Measurements from ENCODE around the gene DCD. TPM values are rescaled to one million over a fixed set of nuclear protein-coding genes. Genes with fewer than 3 reads are reported as not detected.

Gene DCD
- total and polyA plus RNA-seq, 9 of the 15 experiments (the other 6 are each of a cell fraction or from before 2014, with no cell fraction given): not detected

GRCh38 chr12:54631988-54632728, 16.0 kb downstream of the DCD start:
- intact Hi-C loops (cut with micrococcal nuclease) (no loop called here), in situ Hi-C loops (cut with MboI) (no loop called here)
- FAIRE-seq: no peak
- no TSS peak for BruUV-seq (replicated peaks)
- H3K4me1 ChIP-seq (replicated peaks in 1 of 2; ENCODE audit: control insufficient read depth in 2 of 2, insufficient read depth in 2 of 2, low read length in 2 of 2): no peaks in the 10 kb centered on the region
- ChIA-PET POLR2A (no interaction called here), CTCF (ENCODE audit: low intra/inter-chr PET ratio) (no interaction called here)
- no peaks in the 10 kb centered on the region for H3K79me2 ChIP-seq (ENCODE audit: control insufficient read depth, insufficient read depth, low read length)
- no peak for ATAC-seq
- H3K36me3 ChIP-seq (ENCODE audit: control insufficient read depth, insufficient read depth, low read length): no peaks in the 10 kb centered on the region
- TF ChIP-seq CTCF (IDR thresholded peaks at IDR 0.05 in 2 of 3, conservative IDR thresholded peaks at IDR 0.05 in 1 of 3; ENCODE audit: insufficient read depth in 2 of 3, low read depth in 1 of 3, low read length in 3 of 3): peak; percentile 3 to 35 (median 34); a peak in 1 of 6 replicates
- no peak for TF ChIP-seq SPI1 (IDR thresholded peaks at IDR 0.05; ENCODE audit: borderline replicate concordance, low read depth, low read length)
- no peak overlapping the region for H3K9ac ChIP-seq (ENCODE audit: insufficient read depth in 1 of 2, low read depth in 2 of 2, low read length in 2 of 2)
- H4K20me1 ChIP-seq (replicated peaks; ENCODE audit: control insufficient read depth, insufficient read depth, low read length): no peaks in the 10 kb centered on the region
- peaks cover 0 to 16% of the 10 kb centered on the region in 2 experiments; a peak in 2 of 5 replicates for H3K27me3 ChIP-seq (ENCODE audit: control insufficient read depth in 2 of 2, insufficient read depth in 2 of 2, low read length in 2 of 2)
- H3K4me3 ChIP-seq: no peak overlapping the region
- no peaks in the 10 kb centered on the region for H3K9me3 ChIP-seq (replicated peaks; ENCODE audit: control insufficient read depth, insufficient read depth, low read depth, low read length)
- peak in 2 of 4 experiments; percentile 34 to 37 for DNase-seq (ENCODE audit: extremely low read depth in 1 of 4, low spot score in 3 of 4)
- H3K4me2 ChIP-seq (ENCODE audit: insufficient read depth, low read length): no peak overlapping the region
- no peak overlapping the region for H3K27ac ChIP-seq (ENCODE audit: extremely low read depth, low read depth, low read length)
- H2AFZ ChIP-seq (ENCODE audit: low read depth, low read length): no peak overlapping the region
- 4% methylated on average over 8 of the region's 8 CpGs for WGBS (ENCODE audit: insufficient coverage, low coverage, missing lambda C conversion rate)
- no peaks in the 10 kb centered on the region for H3K9me1 ChIP-seq (ENCODE audit: control insufficient read depth, insufficient read depth, low read length)

- no TSS peak for BruUV-seq (replicated peaks)
- DNase-seq (ENCODE audit: extremely low read depth in 1 of 4, low spot score in 3 of 4) (no peak), FAIRE-seq (no peak), ATAC-seq (no peak)
- WGBS (ENCODE audit: insufficient coverage, low coverage, missing lambda C conversion rate): 4% methylated on average over 5 of the region's 5 CpGs
- CTCF ChIA-PET (ENCODE audit: low intra/inter-chr PET ratio): no interaction called here
- Histone ChIP-seq H3K4me2 (ENCODE audit: insufficient read depth, low read length) (no peak overlapping the region), H2AFZ (ENCODE audit: low read depth, low read length) (no peak overlapping the region), H3K9me1 (ENCODE audit: control insufficient read depth, insufficient read depth, low read length) (no peaks in the 10 kb centered on the region), H3K36me3 (ENCODE audit: control insufficient read depth, insufficient read depth, low read length) (no peaks in the 10 kb centered on the region), H3K27ac (ENCODE audit: extremely low read depth, low read depth, low read length) (no peak overlapping the region), H4K20me1 (replicated peaks; ENCODE audit: control insufficient read depth, insufficient read depth, low read length) (no peaks in the 10 kb centered on the region), H3K4me1 (replicated peaks in 1 of 2; ENCODE audit: control insufficient read depth in 2 of 2, insufficient read depth in 2 of 2, low read length in 2 of 2) (no peaks in the 10 kb centered on the region), H3K79me2 (ENCODE audit: control insufficient read depth, insufficient read depth, low read length) (no peaks in the 10 kb centered on the region), H3K9ac (ENCODE audit: insufficient read depth in 1 of 2, low read depth in 2 of 2, low read length in 2 of 2) (no peak overlapping the region), H3K27me3 (ENCODE audit: control insufficient read depth in 2 of 2, insufficient read depth in 2 of 2, low read length in 2 of 2) (peaks cover 0 to 16% of the 10 kb centered on the region in 2 experiments; a peak in 2 of 5 replicates), H3K9me3 (replicated peaks; ENCODE audit: control insufficient read depth, insufficient read depth, low read depth, low read length) (no peaks in the 10 kb centered on the region), H3K4me3 (no peak overlapping the region)
- intact Hi-C loops (cut with micrococcal nuclease) (no loop called here), in situ Hi-C loops (cut with MboI) (no loop called here)
- POLR2A ChIA-PET: no interaction called here
- TF ChIP-seq GTF2E2 (tag; IDR thresholded peaks at IDR 0.05): no peak
- no peak for TF ChIP-seq TRIM24 (IDR thresholded peaks at IDR 0.05)
- no peak for TF ChIP-seq NCOA2 (IDR thresholded peaks at IDR 0.05; ENCODE audit: partially characterized antibody in 2 of 2)
- no peak for TF ChIP-seq NFE2 (IDR thresholded peaks at IDR 0.05; ENCODE audit: low read depth)
- TF ChIP-seq DIDO1 (tag; IDR thresholded peaks at IDR 0.05; ENCODE audit: low read depth): no peak
- no peak for TF ChIP-seq BRF2 (IDR thresholded peaks at IDR 0.05; ENCODE audit: borderline replicate concordance, insufficient read depth, insufficient read length)
These were observed 16.6 kb downstream of the DCD start for GRCh38 chr12:54631551-54631950.
